Fibroblast of villous mesenchyme (primary cell): ENCODE measurements around the gene SPARC. TPM values are rescaled to one million over a fixed set of nuclear protein-coding genes. Genes with fewer than 3 reads are reported as not detected.

Source experiments
- DNase-seq: peaks from one replicate; pipeline ENCODE4 v3.0.0-alpha.2; 2010; ENCODE audit warnings: low read depth
- H3K4me3 ChIP-seq: 2 replicates; pipeline ENCODE4 v1.5.1; 2011; ENCODE audit warnings: low read depth, mild to moderate bottlenecking, low read length
- total RNA-seq: library from RNA; depleted of rRNA; stranded (reverse); fragments of >200 nt; gene quantifications from 2 replicates; pipeline ENCODE4 v1.2.3, GENCODE V29; 2012
- TF ChIP-seq, protein P1 (sequence below): IDR thresholded peaks from 2 replicates; pipeline ENCODE4 v1.5.1; 2012; ENCODE audit warnings: low read depth, mild to moderate bottlenecking, low read length; ENCODE audit not compliant: insufficient read depth

SPARC gene
- total RNA-seq, 1 donor, result 2,230 TPM

- peak; percentile 8 for DNase-seq
- no peak overlapping the region for H3K4me3 ChIP-seq
- TF ChIP-seq, protein P1, sequence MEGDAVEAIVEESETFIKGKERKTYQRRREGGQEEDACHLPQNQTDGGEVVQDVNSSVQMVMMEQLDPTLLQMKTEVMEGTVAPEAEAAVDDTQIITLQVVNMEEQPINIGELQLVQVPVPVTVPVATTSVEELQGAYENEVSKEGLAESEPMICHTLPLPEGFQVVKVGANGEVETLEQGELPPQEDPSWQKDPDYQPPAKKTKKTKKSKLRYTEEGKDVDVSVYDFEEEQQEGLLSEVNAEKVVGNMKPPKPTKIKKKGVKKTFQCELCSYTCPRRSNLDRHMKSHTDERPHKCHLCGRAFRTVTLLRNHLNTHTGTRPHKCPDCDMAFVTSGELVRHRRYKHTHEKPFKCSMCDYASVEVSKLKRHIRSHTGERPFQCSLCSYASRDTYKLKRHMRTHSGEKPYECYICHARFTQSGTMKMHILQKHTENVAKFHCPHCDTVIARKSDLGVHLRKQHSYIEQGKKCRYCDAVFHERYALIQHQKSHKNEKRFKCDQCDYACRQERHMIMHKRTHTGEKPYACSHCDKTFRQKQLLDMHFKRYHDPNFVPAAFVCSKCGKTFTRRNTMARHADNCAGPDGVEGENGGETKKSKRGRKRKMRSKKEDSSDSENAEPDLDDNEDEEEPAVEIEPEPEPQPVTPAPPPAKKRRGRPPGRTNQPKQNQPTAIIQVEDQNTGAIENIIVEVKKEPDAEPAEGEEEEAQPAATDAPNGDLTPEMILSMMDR, result no peak
Measured at GRCh38 chr5:151667083-151667482, 19.6 kb downstream of the SPARC start.

GRCh38 chr5:151665613-151666012 lies 21.1 kb downstream of the SPARC start:
- TF ChIP-seq, protein P1, result no peak
- no peak overlapping the region for H3K4me3 ChIP-seq
- DNase-seq, result peak; percentile 43

GRCh38 chr5:151664694-151665585 lies 21.8 kb downstream of the SPARC start:
- TF ChIP-seq, protein P1, result no peak
- peak; percentile 96 for DNase-seq
- H3K4me3 ChIP-seq, result no peak overlapping the region

DNA sequence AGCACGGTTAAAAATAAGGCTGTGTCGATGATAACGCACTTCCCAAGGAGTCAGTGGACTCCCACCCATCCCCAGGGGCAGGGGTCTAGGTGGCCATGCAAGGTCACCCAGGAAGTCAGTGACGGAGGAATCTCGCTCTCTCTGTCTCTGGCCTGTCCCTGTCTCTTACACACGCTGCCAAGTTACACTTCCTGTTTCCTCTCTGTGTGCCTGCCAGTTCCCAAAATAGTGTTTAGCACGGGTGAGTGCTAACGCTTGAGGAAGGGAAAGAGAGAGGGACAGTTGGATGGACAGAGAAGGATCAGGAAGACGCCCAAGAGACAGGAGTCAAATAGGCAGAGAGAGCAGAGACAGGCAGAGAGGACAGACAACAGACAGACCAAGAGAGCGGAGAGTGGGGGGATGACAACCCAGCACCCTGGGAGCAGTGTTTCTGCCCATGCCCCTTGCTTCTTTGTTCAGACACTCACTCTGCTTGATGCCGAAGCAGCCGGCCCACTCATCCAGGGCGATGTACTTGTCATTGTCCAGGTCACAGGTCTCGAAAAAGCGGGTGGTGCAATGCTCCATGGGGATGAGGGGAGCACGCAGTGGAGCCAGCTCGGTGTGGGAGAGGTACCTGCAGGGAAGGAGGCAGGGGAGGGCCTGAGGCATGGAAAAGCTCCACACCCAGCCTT lies 23.0 kb downstream of the SPARC start:
- TF ChIP-seq, protein P1, result no peak
- DNase-seq, result peak; percentile 44
- no peak overlapping the region for H3K4me3 ChIP-seq

- H3K4me3 ChIP-seq, result no peak overlapping the region
- TF ChIP-seq, protein P1, result no peak
- no peak for DNase-seq
Measured at GRCh38 chr5:151662805-151663204, 23.9 kb downstream of the SPARC start.

DNA sequence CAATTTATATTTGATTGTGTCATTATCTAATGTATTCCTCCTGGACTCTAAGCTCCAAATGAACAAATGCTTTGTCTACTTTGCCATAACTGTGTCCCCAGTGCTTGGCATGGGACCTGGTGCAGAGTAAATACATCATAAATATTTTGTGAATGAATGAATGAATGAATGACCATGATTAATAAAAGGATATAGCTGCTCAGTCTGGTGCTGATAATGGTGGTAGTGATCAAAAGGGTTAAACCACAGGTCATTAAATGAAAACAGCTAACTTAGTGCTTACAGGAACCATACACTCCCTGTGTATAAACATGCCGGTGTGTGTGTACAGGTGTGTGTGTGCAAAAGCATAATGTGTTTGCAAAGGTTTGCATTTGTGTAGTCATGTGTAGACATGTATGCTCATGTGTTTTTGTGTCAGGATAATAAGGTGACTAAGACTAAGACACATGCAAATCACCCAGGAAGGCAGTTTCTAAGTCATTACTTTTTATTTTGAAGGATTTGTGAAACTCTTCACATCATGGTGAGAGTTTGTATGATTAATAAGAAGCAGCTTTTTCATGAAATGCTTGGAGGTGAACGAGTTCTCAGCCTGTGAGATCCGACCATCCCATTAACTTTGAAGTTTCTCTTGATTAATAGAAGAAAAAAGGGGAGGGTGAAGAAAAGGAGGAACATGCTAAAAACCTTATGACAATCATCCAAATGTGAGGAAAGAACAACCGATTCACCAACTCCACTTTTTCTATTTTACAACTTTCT lies 24.6 kb downstream of the SPARC start:
- peak; percentile 23 for DNase-seq

More for the DNA sequence above, 24.6 kb downstream of the SPARC start:
- no peak overlapping the region for H3K4me3 ChIP-seq
- TF ChIP-seq, protein P1, result no peak
